C4-2B (cell line): ENCODE data around the gene SETBP1.

Source experiments
- CTCF ChIP-seq: fragments of 450-650 bp; conservative IDR thresholded peaks from 2 replicates; pipeline ENCODE4 v1.5.1; 2017; ENCODE audit warnings: mild to moderate bottlenecking
- ZFX ChIP-seq: fragments of 450-650 bp; IDR thresholded peaks from 2 replicates; pipeline ENCODE4 v1.6.1; 2017

- TF ChIP-seq CTCF (no peak), ZFX (no peak)
These were observed 423.3 kb downstream of the SETBP1 start for GRCh38 chr18:45104049-45104395.
